ENCODE results near the gene LRBA. TPM values are rescaled to one million over a fixed set of nuclear protein-coding genes. Genes with fewer than 3 reads are reported as not detected.
A peak's percentile ranks its signal among the peaks of the same experiment; 100 is the strongest.

The LRBA gene
- total RNA-seq, 1 experiment from 2014 or later, result 69.1 TPM

- H3K4me3 Mint-ChIP-seq, result no peak overlapping the region
- no peak for TF ChIP-seq IRF1 (CRISPR knock-in tag; IDR thresholded peaks at IDR 0.05)
- TF ChIP-seq HMGA2 (CRISPR knock-in tag; IDR thresholded peaks at IDR 0.05), result no peak
- TF ChIP-seq FOXP1 (CRISPR knock-in tag; IDR thresholded peaks at IDR 0.05; ENCODE audit: borderline replicate concordance), result no peak
- TF ChIP-seq ZNF317 (CRISPR knock-in tag; IDR thresholded peaks at IDR 0.05; ENCODE audit: borderline replicate concordance, low read depth), result no peak
- no peak for TF ChIP-seq TP53 (CRISPR knock-in tag; IDR thresholded peaks at IDR 0.05)
- TF ChIP-seq, protein P1, sequence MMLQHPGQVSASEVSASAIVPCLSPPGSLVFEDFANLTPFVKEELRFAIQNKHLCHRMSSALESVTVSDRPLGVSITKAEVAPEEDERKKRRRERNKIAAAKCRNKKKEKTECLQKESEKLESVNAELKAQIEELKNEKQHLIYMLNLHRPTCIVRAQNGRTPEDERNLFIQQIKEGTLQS (CRISPR knock-in tag; conservative IDR thresholded peaks at IDR 0.05), result no peak
- TF ChIP-seq NFYB (CRISPR knock-in tag; conservative IDR thresholded peaks at IDR 0.05; ENCODE audit: low read depth), result no peak
- no peak for TF ChIP-seq ETV6 (CRISPR knock-in tag; IDR thresholded peaks at IDR 0.05)
- TF ChIP-seq AR (CRISPR knock-in tag; IDR thresholded peaks at IDR 0.05), result no peak
- TF ChIP-seq ZNF416 (CRISPR knock-in tag; IDR thresholded peaks at IDR 0.05), result no peak
- no peak for ATAC-seq
- H3K36me3 Mint-ChIP-seq, result peaks cover 4% of the 10 kb centered on the region
- no peaks in the 10 kb centered on the region for H3K4me1 Mint-ChIP-seq
- DNase-seq (ENCODE audit: low spot score), result no peak
- POLR2A ChIA-PET, result no interaction called here
- H3K9me3 Mint-ChIP-seq, result no peaks in the 10 kb centered on the region
- H3K27ac Mint-ChIP-seq, result no peak overlapping the region
- CTCF ChIA-PET, result no interaction called here
- no peaks in the 10 kb centered on the region for H3K27me3 Mint-ChIP-seq (ENCODE audit: low read depth)
These were observed 731.4 kb downstream of the LRBA start for GRCh38 chr4:150283689-150284088.

- no peak overlapping the region for H3K4me3 Mint-ChIP-seq
- peaks cover 25% of the 10 kb centered on the region for H3K36me3 Mint-ChIP-seq
- H3K27ac Mint-ChIP-seq, result peak overlapping the region; percentile 48; the same call in 1 of the 2 replicates
- CTCF ChIA-PET, result interaction anchor here (1.7 kb wide), 1 partner anchor 15 kb away, joined by 4 read pairs; no protein-coding TSS in a partner anchor
- H3K4me1 Mint-ChIP-seq, result no peaks in the 10 kb centered on the region
- POLR2A ChIA-PET, result no interaction called here
- DNase-seq (ENCODE audit: low spot score), result no peak
- ATAC-seq, result no peak
- H3K27me3 Mint-ChIP-seq (ENCODE audit: low read depth), result no peaks in the 10 kb centered on the region
- TF ChIP-seq KAT7 (CRISPR knock-in tag; IDR thresholded peaks at IDR 0.05; ENCODE audit: borderline replicate concordance) (no peak), MYBL2 (CRISPR knock-in tag; IDR thresholded peaks at IDR 0.05) (no peak), CREM (CRISPR knock-in tag; IDR thresholded peaks at IDR 0.05) (no peak), TEAD4 (CRISPR knock-in tag; IDR thresholded peaks at IDR 0.05) (no peak), IRF2 (CRISPR knock-in tag; IDR thresholded peaks at IDR 0.05; ENCODE audit: borderline replicate concordance, low read depth) (no peak), ETV6 (CRISPR knock-in tag; IDR thresholded peaks at IDR 0.05) (no peak), NR3C1 (CRISPR knock-in tag; conservative IDR thresholded peaks at IDR 0.05; ENCODE audit: low read depth) (no peak), FOXJ3 (CRISPR knock-in tag; IDR thresholded peaks at IDR 0.05; ENCODE audit: borderline replicate concordance) (no peak), CREB1 (CRISPR knock-in tag; IDR thresholded peaks at IDR 0.05) (no peak), TCF7 (CRISPR knock-in tag; IDR thresholded peaks at IDR 0.05; ENCODE audit: low read depth) (no peak)
- TF ChIP-seq, protein P2, sequence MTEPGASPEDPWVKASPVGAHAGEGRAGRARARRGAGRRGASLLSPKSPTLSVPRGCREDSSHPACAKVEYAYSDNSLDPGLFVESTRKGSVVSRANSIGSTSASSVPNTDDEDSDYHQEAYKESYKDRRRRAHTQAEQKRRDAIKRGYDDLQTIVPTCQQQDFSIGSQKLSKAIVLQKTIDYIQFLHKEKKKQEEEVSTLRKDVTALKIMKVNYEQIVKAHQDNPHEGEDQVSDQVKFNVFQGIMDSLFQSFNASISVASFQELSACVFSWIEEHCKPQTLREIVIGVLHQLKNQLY (CRISPR knock-in tag; IDR thresholded peaks at IDR 0.05), result no peak
- TF ChIP-seq, protein P3, sequence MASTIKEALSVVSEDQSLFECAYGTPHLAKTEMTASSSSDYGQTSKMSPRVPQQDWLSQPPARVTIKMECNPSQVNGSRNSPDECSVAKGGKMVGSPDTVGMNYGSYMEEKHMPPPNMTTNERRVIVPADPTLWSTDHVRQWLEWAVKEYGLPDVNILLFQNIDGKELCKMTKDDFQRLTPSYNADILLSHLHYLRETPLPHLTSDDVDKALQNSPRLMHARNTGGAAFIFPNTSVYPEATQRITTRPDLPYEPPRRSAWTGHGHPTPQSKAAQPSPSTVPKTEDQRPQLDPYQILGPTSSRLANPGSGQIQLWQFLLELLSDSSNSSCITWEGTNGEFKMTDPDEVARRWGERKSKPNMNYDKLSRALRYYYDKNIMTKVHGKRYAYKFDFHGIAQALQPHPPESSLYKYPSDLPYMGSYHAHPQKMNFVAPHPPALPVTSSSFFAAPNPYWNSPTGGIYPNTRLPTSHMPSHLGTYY (CRISPR knock-in tag; IDR thresholded peaks at IDR 0.05), result no peak
- TF ChIP-seq, protein P4, sequence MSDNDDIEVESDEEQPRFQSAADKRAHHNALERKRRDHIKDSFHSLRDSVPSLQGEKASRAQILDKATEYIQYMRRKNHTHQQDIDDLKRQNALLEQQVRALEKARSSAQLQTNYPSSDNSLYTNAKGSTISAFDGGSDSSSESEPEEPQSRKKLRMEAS (CRISPR knock-in tag; IDR thresholded peaks at IDR 0.05), result no peak
- H3K9me3 Mint-ChIP-seq, result peaks cover 6% of the 10 kb centered on the region; the same call in 1 of the 2 replicates
These were observed 734.1 kb downstream of the LRBA start for GRCh38 chr4:150280975-150281374.
